Brain microvascular endothelial cell (primary cell): ENCODE data around the gene CELF2.

Experiments used
- DNase-seq: peaks from one replicate; pipeline ENCODE4 v3.0.0-alpha.2; 2020
- H3K27ac ChIP-seq: fragments of 250-450 bp; sonication (Bioruptor Pico); 2 replicates; pipeline ENCODE4 v1.5.1; 2020; ENCODE audit warnings: mild to moderate bottlenecking, moderate library complexity
- H3K27me3 ChIP-seq: fragments of 250-450 bp; sonication (Bioruptor Pico); replicated peaks from 2 replicates; pipeline ENCODE4 v1.5.1; 2020; ENCODE audit warnings: mild to moderate bottlenecking
- H3K36me3 ChIP-seq: fragments of 250-450 bp; sonication (Bioruptor Pico); replicated peaks from 2 replicates; pipeline ENCODE4 v1.5.1; 2020; ENCODE audit warnings: mild to moderate bottlenecking
- H3K4me3 ChIP-seq: 2 replicates; pipeline ENCODE4 v1.5.1; 2011; ENCODE audit warnings: low read depth, mild to moderate bottlenecking, control low read depth, low read length, moderate library complexity
- CTCF ChIP-seq: IDR thresholded peaks from 2 replicates; pipeline ENCODE4 v1.5.1; 2011; ENCODE audit warnings: low read depth, mild to moderate bottlenecking, moderate library complexity, low read length, control low read depth, inconsistent platforms; ENCODE audit errors: missing control alignments
- in situ Hi-C: cut with HindIII; loops from 2 replicates; pipeline ENCODE4 v1.10.0; 2017; ENCODE audit warnings: low sequenced_read_pairs, low pct_ligation_motif_present

CELF2 gene

GRCh38 chr10:11091517-11092102 is 73.9 kb downstream of the CELF2 start:
- TF ChIP-seq CTCF: no peak
- Histone ChIP-seq H3K27ac (no peak overlapping the region), H3K27me3 (no peaks in the 10 kb centered on the region), H3K36me3 (no peaks in the 10 kb centered on the region), H3K4me3 (no peak overlapping the region)
- no peak for DNase-seq
- in situ Hi-C loops: no loop called here

- no peak for DNase-seq
- no peaks in the 10 kb centered on the region for H3K27me3 ChIP-seq
- no peaks in the 10 kb centered on the region for H3K36me3 ChIP-seq
- in situ Hi-C loops: no loop called here
- TF ChIP-seq CTCF: no peak
- no peak overlapping the region for H3K4me3 ChIP-seq
- H3K27ac ChIP-seq: no peak overlapping the region
Measured at GRCh38 chr10:11093771-11094736, 76.4 kb downstream of the CELF2 start.

GRCh38 chr10:11095374-11095801 is 77.7 kb downstream of the CELF2 start:
- Histone ChIP-seq H3K27me3 (no peaks in the 10 kb centered on the region), H3K36me3 (no peaks in the 10 kb centered on the region), H3K27ac (no peak overlapping the region), H3K4me3 (no peak overlapping the region)
- in situ Hi-C loops: no loop called here
- no peak for TF ChIP-seq CTCF
- no peak for DNase-seq

GRCh38 chr10:11096422-11096821 is 78.8 kb downstream of the CELF2 start:
- no peak overlapping the region for H3K4me3 ChIP-seq
- in situ Hi-C loops: no loop called here

GRCh38 chr10:11097686-11098085 is 80.0 kb downstream of the CELF2 start:
- H3K27me3 ChIP-seq: no peaks in the 10 kb centered on the region
- DNase-seq: no peak
- H3K4me3 ChIP-seq: no peak overlapping the region
- H3K36me3 ChIP-seq: no peaks in the 10 kb centered on the region
- TF ChIP-seq CTCF: no peak
- in situ Hi-C loops: no loop called here
- H3K27ac ChIP-seq: no peak overlapping the region

More at GRCh38 chr10:11096422-11096821, 78.8 kb downstream of the CELF2 start:
- no peaks in the 10 kb centered on the region for H3K36me3 ChIP-seq
- no peaks in the 10 kb centered on the region for H3K27me3 ChIP-seq
- no peak for DNase-seq
- H3K27ac ChIP-seq: no peak overlapping the region
- no peak for TF ChIP-seq CTCF
